Measurements from ENCODE around the gene ACBD3.

- TF ChIP-seq PATZ1 (CRISPR knock-in tag; IDR thresholded peaks at IDR 0.05; ENCODE audit: borderline replicate concordance), result no peak
- TF ChIP-seq ZFP3 (CRISPR knock-in tag; IDR thresholded peaks at IDR 0.05), result no peak
- TF ChIP-seq ZNF565 (CRISPR knock-in tag; conservative IDR thresholded peaks at IDR 0.05; ENCODE audit: low read depth), result no peak
- no peak for TF ChIP-seq CSRNP3 (CRISPR knock-in tag; IDR thresholded peaks at IDR 0.05)
- TF ChIP-seq ZNF8 (CRISPR knock-in tag; IDR thresholded peaks at IDR 0.05), result no peak
- TF ChIP-seq ARNTL (CRISPR knock-in tag; IDR thresholded peaks at IDR 0.05; ENCODE audit: borderline replicate concordance, low read depth), result no peak
- TF ChIP-seq ESRRG (CRISPR knock-in tag; IDR thresholded peaks at IDR 0.05), result no peak
- no peak for TF ChIP-seq POU6F1 (CRISPR knock-in tag; IDR thresholded peaks at IDR 0.05; ENCODE audit: borderline replicate concordance, low read depth)
- no peak for TF ChIP-seq GLIS3 (CRISPR knock-in tag; IDR thresholded peaks at IDR 0.05)
- TF ChIP-seq SNAI2 (CRISPR knock-in tag; IDR thresholded peaks at IDR 0.05), result no peak
- no peak for TF ChIP-seq RARB (CRISPR knock-in tag; IDR thresholded peaks at IDR 0.05)
- TF ChIP-seq CSDC2 (CRISPR knock-in tag; IDR thresholded peaks at IDR 0.05), result no peak
- TF ChIP-seq BACH2 (CRISPR knock-in tag; IDR thresholded peaks at IDR 0.05; ENCODE audit: borderline replicate concordance), result no peak
These were observed 74.7 kb downstream of the ACBD3 start for GRCh38 chr1:226111883-226112261.
